ENCODE data around the gene SIMC1.

The SIMC1 gene

GRCh38 chr5:176365351-176366231 is 127.4 kb downstream of the SIMC1 start, which contains the start of gene ARL10:
Gene ARL10 (plus strand): TSS chr5:176365487. CDS start chr5:176365564, 77 bp downstream.
- peak; percentile 32 to 63 for DNase-seq

GRCh38 chr5:176366232-176366894 is 128.1 kb downstream of the SIMC1 start:
- no peak for DNase-seq

- DNase-seq = no peak
Measured at GRCh38 chr5:176368726-176369125, 130.5 kb downstream of the SIMC1 start.

GRCh38 chr5:176369934-176370711 is 131.9 kb downstream of the SIMC1 start:
- DNase-seq = no peak

- DNase-seq = no peak
Measured at GRCh38 chr5:176371621-176372539, 133.7 kb downstream of the SIMC1 start.

GRCh38 chr5:176373100-176373818 is 135.0 kb downstream of the SIMC1 start:
- DNase-seq = no peak

- no peak for DNase-seq
Measured at GRCh38 chr5:176379881-176380280, 141.7 kb downstream of the SIMC1 start.

GRCh38 chr5:176381423-176381822 is 143.2 kb downstream of the SIMC1 start:
- DNase-seq = no peak

GRCh38 chr5:176381979-176382378 is 143.8 kb downstream of the SIMC1 start:
- no peak for DNase-seq

- DNase-seq = no peak
Measured at GRCh38 chr5:176382721-176383120, 144.5 kb downstream of the SIMC1 start.

- no peak for DNase-seq
Measured at GRCh38 chr5:176383248-176383905, 145.2 kb downstream of the SIMC1 start.

- no peak for DNase-seq
Measured at GRCh38 chr5:176383961-176384360, 145.7 kb downstream of the SIMC1 start.

GRCh38 chr5:176384366-176384930 is 146.2 kb downstream of the SIMC1 start:
- no peak for DNase-seq

- DNase-seq = no peak
Measured at GRCh38 chr5:176384991-176385390, 146.8 kb downstream of the SIMC1 start.

GRCh38 chr5:176386491-176386890 is 148.3 kb downstream of the SIMC1 start:
- DNase-seq = no peak

- DNase-seq = no peak
Measured at GRCh38 chr5:176387384-176387925, 149.2 kb downstream of the SIMC1 start.

- DNase-seq = peak; percentile 6 to 34
Measured at GRCh38 chr5:176388003-176388443, 149.8 kb downstream of the SIMC1 start.

- peak; percentile 98 for DNase-seq
Measured at GRCh38 chr5:176388444-176389134, 150.4 kb downstream of the SIMC1 start, which contains the start of the genes HIGD2A and NOP16. Gene HIGD2A (plus strand): TSS chr5:176388751. CDS start chr5:176388820, 69 bp downstream. Gene NOP16 (minus strand): TSS chr5:176388598. CDS start chr5:176388539, 59 bp downstream.

Measured in NCI-H524 (cell line).